Measurements from ENCODE around the gene TMEM258. TPM values are rescaled to one million over a fixed set of nuclear protein-coding genes. Genes with fewer than 3 reads are reported as not detected.

Gene TMEM258
- total and polyA plus RNA-seq, 8 donors: 69.8 to 171 (median 94.4) TPM

GRCh38 chr11:61756452-61757212 is 35.8 kb downstream of the TMEM258 start:
- FAIRE-seq (no peak), DNase-seq (peak; percentile 77 to 94 (median 91)), ATAC-seq (peak; percentile 84 to 89 (median 87))
- Histone ChIP-seq H3K27ac (peak overlapping the region; percentile 92 to 97 (median 96)), H3K36me3 (no peaks in the 10 kb centered on the region), H3K4me3 (peak overlapping the region in 2 of 4 donors; percentile 35 to 82), H3K4me1 (peaks cover 31 to 44% (median 38%) of the 10 kb centered on the region in 3 donors), H3K27me3 (no peaks in the 10 kb centered on the region), H3K9me3 (no peaks in the 10 kb centered on the region)
- WGBS, 2 donors: 7 to 15% methylated on average over 9 of the region's 9 CpGs
- intact Hi-C loops (cut with DNase I): no loop called here
- no peak for TF ChIP-seq CTCF (IDR thresholded peaks at IDR 0.05)

- FAIRE-seq (no peak), ATAC-seq (no peak), DNase-seq (no peak)
- no peaks in the 10 kb centered on the region for H3K27me3 ChIP-seq
- peak overlapping the region; percentile 92 to 97 (median 96) for H3K27ac ChIP-seq
- H3K36me3 ChIP-seq: no peaks in the 10 kb centered on the region
- 49 to 55% methylated on average over 3 to 4 of the region's 4 CpGs for WGBS, 2 donors
- H3K4me1 ChIP-seq: peaks cover 31 to 45% (median 38%) of the 10 kb centered on the region in 3 donors
- TF ChIP-seq CTCF (IDR thresholded peaks at IDR 0.05): no peak
- H3K9me3 ChIP-seq: no peaks in the 10 kb centered on the region
- intact Hi-C loops (cut with DNase I): no loop called here
- H3K4me3 ChIP-seq: peak overlapping the region in 2 of 4 donors; percentile 72 to 82
Measured at GRCh38 chr11:61756147-61756451, 36.3 kb downstream of the TMEM258 start.

GRCh38 chr11:61754534-61755482 is 37.6 kb downstream of the TMEM258 start:
- intact Hi-C loops (cut with DNase I): no loop called here
- no peak for TF ChIP-seq CTCF (IDR thresholded peaks at IDR 0.05)
- DNase-seq (no peak), ATAC-seq (peak in 2 of 4 donors; percentile 4 to 21), FAIRE-seq (no peak)
- H3K4me1 ChIP-seq: peaks cover 31 to 45% (median 38%) of the 10 kb centered on the region in 3 donors
- no peaks in the 10 kb centered on the region for H3K9me3 ChIP-seq
- H3K27me3 ChIP-seq: no peaks in the 10 kb centered on the region
- 51 to 52% methylated on average over 28 to 31 of the region's 31 CpGs for WGBS, 2 donors
- H3K27ac ChIP-seq: peak overlapping the region; percentile 92 to 97 (median 96)
- H3K4me3 ChIP-seq: peak overlapping the region in 2 of 4 donors; percentile 72 to 82
- no peaks in the 10 kb centered on the region for H3K36me3 ChIP-seq

GRCh38 chr11:61753672-61754071 is 38.7 kb downstream of the TMEM258 start:
- no peak for FAIRE-seq

More at GRCh38 chr11:61753672-61754071, 38.7 kb downstream of the TMEM258 start:
- intact Hi-C loops (cut with DNase I): no loop called here
- H3K4me1 ChIP-seq: peaks cover 31 to 45% (median 38%) of the 10 kb centered on the region in 3 donors
- no peak for TF ChIP-seq CTCF (IDR thresholded peaks at IDR 0.05)
- 44 to 54% methylated on average over 5 of the region's 5 CpGs for WGBS, 2 donors
- no peaks in the 10 kb centered on the region for H3K36me3 ChIP-seq
- H3K27me3 ChIP-seq: no peaks in the 10 kb centered on the region
- H3K9me3 ChIP-seq: no peaks in the 10 kb centered on the region
- ATAC-seq (no peak), DNase-seq (no peak)
- peak overlapping the region; percentile 92 to 97 (median 96) for H3K27ac ChIP-seq
- H3K4me3 ChIP-seq: peak overlapping the region; percentile 63 to 82 (median 70)

Measured in pancreas (tissue), 10 donors.